ENCODE data around the gene CAPN8. TPM values are rescaled to one million over a fixed set of nuclear protein-coding genes. Genes with fewer than 3 reads are reported as not detected.

The CAPN8 gene
- total RNA-seq, 1 donor from 2014 or later = not detected

GRCh38 chr1:223669003-223669795 lies 3.7 kb upstream of the CAPN8 start:
- peaks cover 20% of the 10 kb centered on the region for H3K27me3 Mint-ChIP-seq (ENCODE audit: unreplicated experiment)
- no peak overlapping the region for H3K4me3 Mint-ChIP-seq (ENCODE audit: unreplicated experiment)
- DNase-seq (ENCODE audit: extremely low spot score, unreplicated experiment) = no peak
- H3K9me3 Mint-ChIP-seq (ENCODE audit: unreplicated experiment) = peaks cover 3% of the 10 kb centered on the region
- no peak overlapping the region for H3K27ac Mint-ChIP-seq (ENCODE audit: unreplicated experiment)
- H3K4me1 Mint-ChIP-seq (ENCODE audit: unreplicated experiment) = no peaks in the 10 kb centered on the region
- H3K36me3 Mint-ChIP-seq (ENCODE audit: unreplicated experiment) = no peaks in the 10 kb centered on the region
- TF ChIP-seq CTCF (IDR thresholded peaks at IDR 0.05) = no peak

- Mint-ChIP-seq H3K27ac (ENCODE audit: unreplicated experiment) (no peak overlapping the region), H3K36me3 (ENCODE audit: unreplicated experiment) (no peaks in the 10 kb centered on the region), H3K27me3 (ENCODE audit: unreplicated experiment) (peaks cover 21% of the 10 kb centered on the region), H3K9me3 (ENCODE audit: unreplicated experiment) (no peaks in the 10 kb centered on the region), H3K4me1 (ENCODE audit: unreplicated experiment) (no peaks in the 10 kb centered on the region), H3K4me3 (ENCODE audit: unreplicated experiment) (no peak overlapping the region)
- no peak for DNase-seq (ENCODE audit: extremely low spot score, unreplicated experiment)
- no peak for TF ChIP-seq CTCF (IDR thresholded peaks at IDR 0.05)
These were observed 2.1 kb upstream of the CAPN8 start for GRCh38 chr1:223667484-223668182.

- Mint-ChIP-seq H3K27ac (ENCODE audit: unreplicated experiment) (no peak overlapping the region), H3K9me3 (ENCODE audit: unreplicated experiment) (no peaks in the 10 kb centered on the region), H3K27me3 (ENCODE audit: unreplicated experiment) (peaks cover 15% of the 10 kb centered on the region), H3K4me1 (ENCODE audit: unreplicated experiment) (no peaks in the 10 kb centered on the region), H3K36me3 (ENCODE audit: unreplicated experiment) (no peaks in the 10 kb centered on the region), H3K4me3 (ENCODE audit: unreplicated experiment) (no peak overlapping the region)
- TF ChIP-seq CTCF (IDR thresholded peaks at IDR 0.05) = no peak
- DNase-seq (ENCODE audit: extremely low spot score, unreplicated experiment) = no peak
These were observed 1.4 kb downstream of the CAPN8 start for GRCh38 chr1:223664106-223664505.

- H3K27me3 Mint-ChIP-seq (ENCODE audit: unreplicated experiment) = peaks cover 11% of the 10 kb centered on the region
- H3K4me3 Mint-ChIP-seq (ENCODE audit: unreplicated experiment) = no peak overlapping the region
- H3K9me3 Mint-ChIP-seq (ENCODE audit: unreplicated experiment) = no peaks in the 10 kb centered on the region
- no peak overlapping the region for H3K27ac Mint-ChIP-seq (ENCODE audit: unreplicated experiment)
- H3K36me3 Mint-ChIP-seq (ENCODE audit: unreplicated experiment) = no peaks in the 10 kb centered on the region
- no peak for TF ChIP-seq CTCF (IDR thresholded peaks at IDR 0.05)
- no peaks in the 10 kb centered on the region for H3K4me1 Mint-ChIP-seq (ENCODE audit: unreplicated experiment)
- no peak for DNase-seq (ENCODE audit: extremely low spot score, unreplicated experiment)
These were observed 2.6 kb downstream of the CAPN8 start for GRCh38 chr1:223662943-223663342.

GRCh38 chr1:223659711-223660110 lies 5.8 kb downstream of the CAPN8 start:
- Mint-ChIP-seq H3K4me1 (ENCODE audit: unreplicated experiment) (no peaks in the 10 kb centered on the region), H3K27me3 (ENCODE audit: unreplicated experiment) (peaks cover 18% of the 10 kb centered on the region), H3K9me3 (ENCODE audit: unreplicated experiment) (no peaks in the 10 kb centered on the region)

More at GRCh38 chr1:223659711-223660110, 5.8 kb downstream of the CAPN8 start:
- Mint-ChIP-seq H3K4me3 (ENCODE audit: unreplicated experiment) (no peak overlapping the region), H3K36me3 (ENCODE audit: unreplicated experiment) (no peaks in the 10 kb centered on the region), H3K27ac (ENCODE audit: unreplicated experiment) (no peak overlapping the region)
- TF ChIP-seq CTCF (IDR thresholded peaks at IDR 0.05) = no peak
- DNase-seq (ENCODE audit: extremely low spot score, unreplicated experiment) = no peak
